Activated CD4-positive, alpha-beta T cell treated with anti-CD3 and anti-CD28 coated beads, Interleukin-2, amount 50 U/mL, for 1 hour (primary cell): ENCODE results near the gene RBM10.
A peak's percentile ranks its signal among the peaks of the same experiment; 100 is the strongest.

Experiments used
- DNase-seq: peaks from one replicate; pipeline ENCODE4 v3.0.0-alpha.2; 2020

The RBM10 gene

DNA sequence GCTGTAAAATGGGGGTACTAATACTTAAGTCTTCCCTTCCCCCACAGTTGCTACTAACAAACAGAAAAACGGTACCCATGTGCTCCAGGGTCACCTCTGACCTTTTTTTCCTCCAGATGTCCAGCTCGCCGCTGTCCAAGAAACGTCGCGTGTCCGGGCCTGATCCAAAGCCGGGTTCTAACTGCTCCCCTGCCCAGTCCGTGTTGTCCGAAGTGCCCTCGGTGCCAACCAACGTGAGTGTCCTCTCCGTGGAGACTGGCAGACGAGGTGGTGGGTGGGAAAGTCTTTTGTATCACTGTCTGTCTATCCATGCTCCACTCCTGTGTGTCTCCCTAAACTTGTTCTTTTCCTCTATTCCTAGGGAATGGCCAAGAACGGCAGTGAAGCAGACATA is 53.7 kb downstream of the RBM10 start:
- DNase-seq = no peak

DNA sequence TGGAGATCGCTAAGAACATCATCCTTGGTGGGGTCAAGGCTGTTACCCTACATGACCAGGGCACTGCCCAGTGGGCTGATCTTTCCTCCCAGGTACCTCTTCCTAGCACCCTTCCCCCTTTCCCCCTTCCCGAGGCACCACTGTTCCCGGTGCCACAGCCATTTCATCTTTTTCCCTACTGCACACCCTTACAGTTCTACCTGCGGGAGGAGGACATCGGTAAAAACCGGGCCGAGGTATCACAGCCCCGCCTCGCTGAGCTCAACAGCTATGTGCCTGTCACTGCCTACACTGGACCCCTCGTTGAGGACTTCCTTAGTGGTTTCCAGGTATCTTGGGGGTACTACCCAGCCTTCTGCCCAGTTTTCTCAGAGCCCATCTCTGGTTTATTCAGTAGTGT is 54.3 kb downstream of the RBM10 start:
- DNase-seq = no peak

DNA sequence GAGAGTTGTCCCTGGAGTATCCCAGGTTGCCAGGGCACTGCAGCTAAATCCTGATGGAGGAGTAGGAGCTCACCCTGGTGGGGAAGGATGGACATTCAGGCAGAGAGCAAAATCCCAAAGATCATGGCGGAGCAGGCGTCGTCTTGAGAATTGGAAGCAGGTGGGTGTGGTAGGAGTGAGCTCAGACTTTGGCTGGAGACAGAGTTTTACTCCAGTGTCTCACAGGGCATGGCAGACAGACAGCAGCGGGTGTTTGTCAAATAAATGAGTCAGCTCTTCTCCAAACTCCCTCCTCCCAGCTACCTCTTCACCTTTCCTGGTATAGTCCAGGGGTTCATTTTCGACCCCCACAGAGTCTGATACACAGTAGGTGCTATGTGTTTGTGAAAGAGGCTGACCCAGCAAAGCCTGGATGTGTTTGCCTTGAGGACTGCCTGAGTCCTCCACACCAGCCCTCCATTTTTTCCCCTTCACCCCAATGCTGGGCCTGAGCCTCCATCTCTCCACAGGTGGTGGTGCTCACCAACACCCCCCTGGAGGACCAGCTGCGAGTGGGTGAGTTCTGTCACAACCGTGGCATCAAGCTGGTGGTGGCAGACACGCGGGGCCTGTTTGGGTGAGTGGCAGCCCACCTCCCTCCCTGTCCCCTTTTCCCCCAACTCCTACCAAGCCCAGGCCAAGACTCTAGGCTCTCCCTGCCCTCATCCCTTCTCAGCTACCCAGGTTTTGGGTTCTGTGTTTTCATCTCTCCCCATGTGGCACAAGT is 55.5 kb downstream of the RBM10 start:
- no peak for DNase-seq

DNA sequence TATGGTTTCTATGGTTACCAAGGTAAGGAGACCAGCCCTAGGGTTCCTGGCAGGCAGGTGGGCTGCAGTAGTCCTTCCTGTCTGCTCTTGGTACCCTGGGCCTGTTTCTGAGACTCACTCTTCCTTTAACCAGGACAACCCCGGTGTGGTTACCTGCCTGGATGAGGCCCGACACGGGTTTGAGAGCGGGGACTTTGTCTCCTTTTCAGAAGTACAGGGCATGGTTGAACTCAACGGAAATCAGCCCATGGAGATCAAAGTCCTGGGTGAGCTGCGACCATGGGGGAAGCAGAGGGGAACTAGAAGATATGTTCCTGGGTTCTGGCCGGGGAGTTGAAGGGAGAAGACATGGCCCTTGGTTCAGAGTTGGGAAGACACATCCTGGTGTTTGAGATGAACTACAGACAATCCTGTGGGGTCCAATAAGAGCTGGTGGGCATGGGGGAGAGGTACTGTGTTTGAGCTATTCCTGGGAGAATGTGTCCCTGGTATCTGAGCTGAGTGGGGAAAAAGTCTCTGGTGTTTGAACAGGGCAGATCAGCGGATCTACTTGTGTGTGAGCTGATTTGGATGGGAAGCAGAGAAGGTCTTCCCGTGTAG is 56.4 kb downstream of the RBM10 start:
- no peak for DNase-seq

DNA sequence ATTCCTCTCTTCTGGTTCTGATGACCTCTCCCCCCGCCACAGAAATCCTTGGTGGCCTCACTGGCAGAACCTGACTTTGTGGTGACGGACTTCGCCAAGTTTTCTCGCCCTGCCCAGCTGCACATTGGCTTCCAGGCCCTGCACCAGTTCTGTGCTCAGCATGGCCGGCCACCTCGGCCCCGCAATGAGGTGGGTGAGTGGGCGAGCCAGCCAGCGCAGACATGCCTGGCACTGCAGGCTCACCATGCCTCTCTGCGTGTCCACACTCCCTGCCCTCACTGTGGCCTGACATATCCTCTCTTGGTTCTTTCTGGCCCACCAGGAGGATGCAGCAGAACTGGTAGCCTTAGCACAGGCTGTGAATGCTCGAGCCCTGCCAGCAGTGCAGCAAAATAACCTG is 57.3 kb downstream of the RBM10 start:
- DNase-seq = no peak

DNA sequence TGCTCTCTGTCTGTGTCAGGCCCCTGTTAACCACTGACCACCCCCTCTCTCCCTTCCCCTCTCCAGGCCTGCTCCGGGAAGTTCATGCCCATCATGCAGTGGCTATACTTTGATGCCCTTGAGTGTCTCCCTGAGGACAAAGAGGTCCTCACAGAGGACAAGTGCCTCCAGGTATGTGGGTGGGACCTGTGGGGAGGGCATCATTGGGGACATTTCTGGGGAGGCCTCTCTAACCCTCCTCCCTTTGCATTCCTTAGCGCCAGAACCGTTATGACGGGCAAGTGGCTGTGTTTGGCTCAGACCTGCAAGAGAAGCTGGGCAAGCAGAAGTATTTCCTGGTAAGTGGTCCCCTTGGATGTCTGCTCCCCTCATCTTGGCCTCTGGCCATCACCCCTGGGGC is 57.9 kb downstream of the RBM10 start:
- no peak for DNase-seq

DNA sequence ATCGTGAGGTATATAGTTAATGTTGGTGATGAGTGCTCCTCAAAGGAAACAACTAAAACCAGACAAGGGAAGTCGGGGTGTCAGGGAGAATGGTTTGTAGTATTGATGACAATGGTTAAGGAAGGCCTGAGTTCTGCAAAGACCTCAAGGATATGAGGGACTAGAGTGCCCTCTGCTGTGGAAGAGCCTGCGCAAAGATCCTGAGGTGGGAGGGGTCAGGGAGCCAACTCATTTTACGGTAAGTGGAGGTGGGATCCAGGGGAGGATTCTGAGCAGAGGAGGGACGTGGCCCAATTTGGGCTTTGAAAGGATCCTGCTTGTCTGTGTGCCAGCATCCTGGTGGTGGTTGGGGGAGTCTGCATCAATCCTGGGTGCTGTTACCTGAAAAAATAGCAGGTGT is 59.9 kb downstream of the RBM10 start:
- DNase-seq = no peak

DNA sequence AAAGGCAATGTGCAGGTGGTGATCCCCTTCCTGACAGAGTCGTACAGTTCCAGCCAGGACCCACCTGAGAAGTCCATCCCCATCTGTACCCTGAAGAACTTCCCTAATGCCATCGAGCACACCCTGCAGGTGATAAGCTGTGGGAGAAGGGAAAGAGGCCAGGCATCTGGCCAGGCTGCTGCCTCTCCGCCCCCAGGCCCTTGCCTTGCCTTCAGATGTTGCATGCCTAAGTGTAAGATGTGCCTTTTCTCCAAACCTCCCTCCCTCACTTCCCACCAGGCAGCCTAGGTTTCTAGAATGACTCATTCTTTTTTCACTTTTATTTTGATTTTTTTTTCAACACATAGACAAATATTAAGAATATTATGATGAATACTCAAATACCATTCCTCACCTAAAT is 61.3 kb downstream of the RBM10 start:
- no peak for DNase-seq

DNA sequence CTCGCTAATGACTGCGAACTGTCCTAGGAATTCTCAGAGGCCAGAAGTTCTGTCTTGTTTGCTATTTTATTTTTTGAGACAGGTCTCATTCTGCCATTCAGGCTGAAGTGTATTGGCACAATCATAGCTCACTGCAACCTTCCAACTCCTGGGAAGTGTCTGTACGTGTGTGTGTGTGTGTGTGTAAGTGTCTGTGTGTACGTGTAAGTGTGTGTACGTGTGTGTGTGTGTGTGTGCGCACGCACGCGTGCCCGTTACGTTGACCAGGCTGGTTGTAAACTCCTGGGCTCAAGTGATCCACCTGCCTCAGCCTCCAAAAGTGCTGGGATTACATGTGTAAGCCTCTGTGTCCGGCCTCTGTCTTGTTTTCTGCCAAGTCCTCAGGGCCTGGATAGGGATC is 63.1 kb downstream of the RBM10 start:
- DNase-seq = no peak

DNA sequence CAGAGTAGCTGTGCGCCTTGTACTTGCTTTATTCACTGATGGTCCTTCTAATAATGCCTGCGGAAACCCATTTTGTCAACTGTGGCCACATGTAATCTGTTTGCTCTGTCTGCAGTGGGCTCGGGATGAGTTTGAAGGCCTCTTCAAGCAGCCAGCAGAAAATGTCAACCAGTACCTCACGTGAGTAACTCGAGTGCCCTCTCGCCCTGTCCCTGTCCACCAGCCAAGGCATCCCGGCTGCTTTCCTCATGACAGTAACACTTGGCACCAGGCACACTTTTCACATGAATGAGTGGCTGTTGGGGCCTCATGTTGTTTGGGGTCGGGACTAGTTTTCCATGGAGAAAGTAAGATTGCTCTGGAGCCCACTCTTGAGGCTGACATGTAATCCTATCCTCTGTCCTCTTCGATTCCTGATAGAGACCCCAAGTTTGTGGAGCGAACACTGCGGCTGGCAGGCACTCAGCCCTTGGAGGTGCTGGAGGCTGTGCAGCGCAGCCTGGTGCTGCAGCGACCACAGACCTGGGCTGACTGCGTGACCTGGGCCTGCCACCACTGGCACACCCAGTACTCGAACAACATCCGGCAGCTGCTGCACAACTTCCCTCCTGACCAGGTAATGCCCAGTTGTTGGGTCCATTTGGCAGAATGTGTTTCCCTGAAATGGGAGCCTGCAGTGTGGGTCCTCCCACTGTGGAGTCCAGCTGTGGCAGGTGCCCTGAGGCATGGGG is 64.7 kb downstream of the RBM10 start:
- DNase-seq = no peak

DNA sequence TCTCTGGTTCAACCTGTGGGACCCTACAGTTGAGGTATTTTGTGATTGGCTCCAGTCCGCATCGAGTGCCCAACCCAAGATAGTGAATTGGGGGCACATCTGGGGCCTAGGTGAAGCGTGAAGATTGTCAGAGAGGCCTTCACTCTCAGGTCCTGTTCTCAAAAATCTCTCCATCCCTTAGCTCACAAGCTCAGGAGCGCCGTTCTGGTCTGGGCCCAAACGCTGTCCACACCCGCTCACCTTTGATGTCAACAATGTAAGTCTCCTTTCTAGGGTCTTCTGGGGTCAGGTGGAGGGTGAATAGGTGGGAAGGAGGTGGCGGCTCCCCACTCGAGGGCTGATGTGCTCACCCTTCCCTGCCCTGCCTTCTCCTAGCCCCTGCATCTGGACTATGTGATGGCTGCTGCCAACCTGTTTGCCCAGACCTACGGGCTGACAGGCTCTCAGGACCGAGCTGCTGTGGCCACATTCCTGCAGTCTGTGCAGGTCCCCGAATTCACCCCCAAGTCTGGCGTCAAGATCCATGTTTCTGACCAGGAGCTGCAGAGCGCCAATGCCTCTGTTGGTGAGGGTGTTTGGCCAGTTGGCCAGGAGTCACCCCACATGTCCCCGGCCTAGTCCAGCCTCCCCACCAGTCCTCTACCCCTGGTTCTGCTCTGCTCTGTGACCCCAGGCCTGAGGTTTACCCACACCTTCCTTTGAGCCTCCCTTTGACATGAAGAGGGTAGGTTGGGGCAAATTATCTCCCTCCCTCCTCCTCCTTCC is 65.8 kb downstream of the RBM10 start:
- DNase-seq = no peak

DNA sequence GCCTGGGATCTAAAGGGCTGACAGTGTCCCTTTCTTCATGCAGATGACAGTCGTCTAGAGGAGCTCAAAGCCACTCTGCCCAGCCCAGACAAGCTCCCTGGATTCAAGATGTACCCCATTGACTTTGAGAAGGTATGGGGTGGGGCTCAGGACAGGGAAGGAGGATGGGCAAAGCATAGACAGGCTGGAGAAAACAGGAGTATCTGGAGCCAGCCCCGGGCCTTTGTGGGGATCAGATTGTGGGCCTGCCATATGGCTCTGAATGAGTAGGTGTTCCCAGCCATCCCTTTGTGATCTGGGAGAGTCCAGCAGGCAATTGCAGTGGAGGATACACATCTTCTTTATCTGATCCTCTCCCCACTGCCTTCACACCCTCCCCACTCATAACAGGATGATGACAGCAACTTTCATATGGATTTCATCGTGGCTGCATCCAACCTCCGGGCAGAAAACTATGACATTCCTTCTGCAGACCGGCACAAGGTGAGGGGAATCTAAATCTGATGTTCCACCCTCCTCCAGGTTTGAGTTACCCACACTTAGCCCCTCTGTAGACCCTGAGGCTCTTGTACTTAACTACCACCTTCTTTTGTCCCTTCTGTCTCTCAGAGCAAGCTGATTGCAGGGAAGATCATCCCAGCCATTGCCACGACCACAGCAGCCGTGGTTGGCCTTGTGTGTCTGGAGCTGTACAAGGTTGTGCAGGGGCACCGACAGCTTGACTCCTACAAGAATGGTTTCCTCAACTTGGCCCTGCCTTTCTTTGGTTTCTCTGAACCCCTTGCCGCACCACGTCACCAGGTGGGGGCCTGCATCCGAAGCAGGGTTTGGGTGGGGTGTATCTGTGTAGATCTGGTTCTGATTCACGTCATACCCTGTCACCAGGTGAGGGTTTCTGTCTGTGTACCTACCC is 67.6 kb downstream of the RBM10 start:
- no peak for DNase-seq

DNA sequence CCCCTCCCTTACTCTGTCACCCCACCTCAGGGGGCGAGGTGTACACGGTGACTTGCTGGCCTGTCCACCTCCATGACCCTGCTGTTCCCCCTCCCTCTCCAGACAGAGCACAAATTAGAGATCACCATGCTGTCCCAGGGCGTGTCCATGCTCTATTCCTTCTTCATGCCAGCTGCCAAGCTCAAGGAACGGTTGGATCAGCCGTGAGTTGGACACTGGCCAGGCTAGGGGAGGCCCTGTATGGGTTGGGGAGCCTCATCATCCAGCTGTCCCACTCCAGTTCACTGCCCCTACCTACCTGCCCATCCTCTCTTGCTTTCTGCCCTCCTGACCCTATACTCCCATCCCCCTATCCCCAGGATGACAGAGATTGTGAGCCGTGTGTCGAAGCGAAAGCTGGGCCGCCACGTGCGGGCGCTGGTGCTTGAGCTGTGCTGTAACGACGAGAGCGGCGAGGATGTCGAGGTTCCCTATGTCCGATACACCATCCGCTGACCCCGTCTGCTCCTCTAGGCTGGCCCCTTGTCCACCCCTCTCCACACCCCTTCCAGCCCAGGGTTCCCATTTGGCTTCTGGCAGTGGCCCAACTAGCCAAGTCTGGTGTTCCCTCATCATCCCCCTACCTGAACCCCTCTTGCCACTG is 69.5 kb downstream of the RBM10 start:
- no peak for DNase-seq

DNA sequence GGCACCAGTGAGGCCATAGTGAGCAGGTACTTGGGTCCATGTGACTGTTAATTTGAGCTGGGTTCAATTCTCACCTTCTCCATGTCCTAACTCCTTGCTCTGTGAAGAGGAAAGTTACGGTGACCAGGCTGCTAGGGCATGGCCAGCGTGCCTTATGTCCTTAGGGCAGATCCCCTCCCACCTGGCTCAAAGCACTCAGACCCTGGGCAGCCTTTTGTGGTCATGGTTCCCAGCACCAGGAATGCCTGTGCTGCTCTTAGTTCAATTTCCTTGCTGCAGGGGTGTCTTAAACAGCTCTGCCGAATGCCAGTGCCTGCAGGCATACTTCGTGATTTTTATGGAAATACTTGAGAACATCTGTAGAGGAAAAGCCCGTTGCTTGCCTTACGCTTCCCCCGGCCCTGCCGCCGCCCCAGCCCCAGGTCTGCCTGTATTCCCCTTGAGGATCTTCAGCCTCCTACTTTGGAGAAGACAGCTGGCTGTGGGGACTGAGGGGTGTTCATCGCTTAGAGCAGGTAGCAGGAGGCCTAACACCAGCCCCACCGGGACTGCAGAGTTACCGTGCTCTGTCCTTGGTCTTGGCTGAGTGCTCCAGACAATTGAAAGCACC is 70.4 kb downstream of the RBM10 start:
- no peak for DNase-seq

DNA sequence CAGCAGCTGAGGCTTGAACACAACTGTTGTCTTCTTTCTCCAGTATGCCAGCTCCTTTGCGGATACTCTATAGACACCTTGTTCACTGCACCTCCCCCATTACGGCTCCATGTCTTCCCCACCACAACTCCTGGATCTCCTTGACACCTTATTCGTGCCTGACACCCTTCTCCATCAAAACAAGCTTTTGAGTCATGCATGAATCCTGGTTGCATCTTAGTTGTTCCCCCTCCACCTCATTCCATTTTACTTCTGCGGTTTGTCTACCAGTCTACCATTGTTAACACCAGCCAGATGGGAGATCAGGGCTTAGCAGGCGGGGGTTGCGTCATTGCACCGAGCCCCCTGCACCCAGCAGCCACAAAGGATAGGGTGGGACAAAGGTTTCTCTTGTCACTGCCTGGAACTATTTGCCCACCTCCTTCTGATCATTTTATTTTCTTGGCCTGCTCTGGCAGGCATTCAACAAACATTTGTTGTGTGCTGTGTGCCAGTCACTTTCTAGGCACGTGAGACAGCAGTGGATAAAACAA is 71.4 kb downstream of the RBM10 start:
- no peak for DNase-seq

DNA sequence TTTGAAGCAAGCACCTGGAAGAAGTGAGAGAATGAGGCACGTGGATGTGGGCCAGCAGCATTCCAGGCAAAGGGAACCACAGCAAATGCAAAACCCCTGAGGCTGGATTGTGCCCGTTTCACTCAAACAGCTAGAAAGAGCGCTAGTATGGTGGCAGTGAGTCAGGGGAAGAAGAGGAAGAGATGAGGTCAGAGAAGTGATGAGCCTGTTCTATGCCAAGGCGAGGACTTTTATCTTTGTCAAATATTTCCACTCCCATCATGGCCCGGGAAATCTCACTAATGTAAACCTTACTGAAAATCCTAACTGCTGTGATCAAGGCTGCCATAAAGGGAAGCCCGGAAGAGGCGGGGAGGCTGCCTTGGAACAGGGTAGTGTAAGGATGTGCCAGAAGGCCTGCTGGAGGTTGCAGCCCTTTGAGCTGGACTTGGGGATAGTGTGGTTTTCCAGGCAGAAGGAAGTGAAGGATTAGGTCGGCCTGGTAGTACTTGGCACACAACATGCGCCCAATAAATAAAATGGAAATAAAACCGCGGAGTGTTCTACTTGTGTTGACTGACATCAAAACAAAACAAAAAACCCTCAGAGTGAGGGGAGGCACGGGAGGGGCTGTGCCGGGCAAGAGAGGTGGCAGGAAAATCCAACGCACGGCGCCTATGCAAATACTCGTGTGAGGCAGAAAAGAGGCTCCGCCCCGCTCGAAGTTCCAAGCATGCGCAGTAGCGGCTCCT is 72.3 kb downstream of the RBM10 start:
- DNase-seq = peak; percentile 16

DNA sequence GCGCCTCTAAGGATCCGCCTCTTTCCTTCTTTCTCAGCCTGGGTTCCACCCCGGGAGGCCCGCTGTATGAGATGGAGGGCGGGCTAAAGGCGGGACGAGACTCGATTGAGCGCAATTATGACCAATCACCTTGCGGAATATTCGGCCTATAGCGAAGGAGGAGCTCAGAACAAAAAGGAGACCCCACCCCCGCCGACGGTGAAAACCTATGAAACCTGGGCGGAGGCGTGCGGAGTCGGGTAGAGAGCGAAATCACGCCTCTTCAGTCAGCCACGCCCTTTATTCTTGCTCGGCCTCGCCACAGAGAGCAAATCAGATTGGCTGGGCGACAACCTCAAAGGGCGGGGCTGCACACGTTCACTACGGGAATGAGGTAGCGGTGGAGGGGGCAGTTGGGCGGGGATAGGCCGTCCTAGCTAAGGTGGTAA is 72.8 kb downstream of the RBM10 start:
- peak; percentile 92 for DNase-seq

DNA sequence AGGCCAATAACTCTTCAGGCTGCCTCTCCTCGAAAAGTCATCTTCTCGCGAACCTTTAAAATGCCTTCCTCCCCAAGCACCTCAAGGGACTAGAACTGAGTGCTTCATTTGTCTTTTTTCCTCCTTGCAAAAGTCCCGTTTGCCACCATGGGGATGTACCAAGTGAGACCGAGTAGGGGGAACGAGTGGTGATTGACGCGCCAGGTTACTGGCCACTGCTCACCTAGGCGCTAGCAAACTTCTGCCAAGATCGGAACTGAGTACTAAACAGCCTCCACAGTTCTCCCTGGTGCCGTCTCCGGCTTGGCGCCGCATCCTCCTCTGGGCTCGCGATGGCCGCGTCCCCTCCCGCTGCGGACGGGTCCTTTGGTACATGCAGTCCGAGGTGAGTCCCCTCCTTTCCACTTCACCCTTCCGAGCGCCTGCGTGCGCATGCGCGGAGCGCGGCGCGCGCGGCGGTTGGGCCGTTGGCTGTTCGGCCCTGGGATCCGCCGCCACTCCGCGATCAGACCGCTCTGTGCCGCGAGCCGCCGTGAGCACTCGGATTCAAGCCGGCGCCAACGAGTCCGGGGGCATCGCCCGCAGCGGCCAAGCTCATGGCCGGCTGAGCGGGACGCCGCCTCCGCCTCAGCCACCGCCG is 73.4 kb downstream of the RBM10 start, which contains the start of gene CDK16:
CDK16 (plus strand) TSS at position 402 of the 640 bp plus-strand sequence. CDS start 4,877 bp downstream, outside the sequence.
- DNase-seq = peak; percentile 60
